MV-4-11 (cell line): ENCODE results near the gene KANTR.
"Not testable (repeated sequence)": the region's sequence is repeated elsewhere in the genome, so short reads cannot be mapped to it uniquely, and the experiment has no call there.

ENCODE experiments used
- DNase-seq: peaks from one replicate; lab custom pipeline; 2025; lab: John Stamatoyannopoulos, UW

Gene KANTR

DNA sequence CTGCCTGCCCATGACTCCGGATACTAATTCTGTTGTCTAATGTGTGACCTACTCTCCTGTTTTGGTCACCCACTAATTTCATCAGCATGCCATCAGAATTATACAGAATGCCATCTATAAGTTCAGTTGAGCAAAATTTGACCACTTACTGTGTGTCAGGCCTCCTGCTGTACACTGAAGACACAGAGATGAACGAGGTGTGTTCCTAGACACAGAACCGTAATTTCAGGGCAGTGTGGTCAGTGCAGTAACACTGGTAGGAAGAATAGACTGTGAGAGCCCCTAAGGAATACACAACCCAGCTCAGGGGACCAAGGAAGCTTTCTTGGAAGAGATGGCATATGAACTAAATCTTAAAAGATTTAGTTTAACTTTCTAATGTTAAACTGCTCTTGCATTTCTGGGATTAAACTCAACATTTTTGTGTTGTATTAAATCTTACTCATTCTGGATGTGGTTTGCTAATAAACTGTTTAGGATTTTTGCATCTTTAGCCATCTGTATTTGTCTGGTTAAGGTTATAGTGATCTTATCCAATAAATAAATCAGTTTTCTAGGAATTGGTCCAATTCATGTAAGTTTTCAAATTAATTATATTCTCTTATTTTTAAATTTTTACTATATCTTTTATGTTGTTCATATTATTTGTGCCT, 34.3 kb downstream of the KANTR start:
- no peak for DNase-seq

- DNase-seq: no peak
Observed at GRCh38 chrX:53133400-53133799, 39.5 kb downstream of the KANTR start.

DNA sequence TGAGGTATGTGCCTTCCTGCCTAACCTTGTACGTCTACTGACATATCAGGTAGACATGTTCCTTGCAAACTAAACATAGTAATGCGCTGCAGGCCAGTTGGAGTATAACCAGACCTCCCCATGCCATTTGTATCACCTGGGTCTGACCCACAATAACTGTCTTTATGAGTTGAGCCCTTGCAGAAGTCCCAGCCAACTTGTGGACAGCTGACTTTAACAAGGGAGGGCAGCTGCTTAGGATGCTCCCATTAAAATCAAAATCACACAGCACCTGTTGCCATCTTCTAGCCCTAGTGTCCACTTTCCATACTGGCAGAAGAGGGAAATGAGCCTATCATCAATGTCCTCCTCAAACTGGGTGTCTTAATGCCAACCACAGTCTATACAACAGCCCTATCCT, 41.6 kb downstream of the KANTR start:
- DNase-seq: no peak

- DNase-seq: no peak
Observed at GRCh38 chrX:53153581-53153980, 59.6 kb downstream of the KANTR start.

DNA sequence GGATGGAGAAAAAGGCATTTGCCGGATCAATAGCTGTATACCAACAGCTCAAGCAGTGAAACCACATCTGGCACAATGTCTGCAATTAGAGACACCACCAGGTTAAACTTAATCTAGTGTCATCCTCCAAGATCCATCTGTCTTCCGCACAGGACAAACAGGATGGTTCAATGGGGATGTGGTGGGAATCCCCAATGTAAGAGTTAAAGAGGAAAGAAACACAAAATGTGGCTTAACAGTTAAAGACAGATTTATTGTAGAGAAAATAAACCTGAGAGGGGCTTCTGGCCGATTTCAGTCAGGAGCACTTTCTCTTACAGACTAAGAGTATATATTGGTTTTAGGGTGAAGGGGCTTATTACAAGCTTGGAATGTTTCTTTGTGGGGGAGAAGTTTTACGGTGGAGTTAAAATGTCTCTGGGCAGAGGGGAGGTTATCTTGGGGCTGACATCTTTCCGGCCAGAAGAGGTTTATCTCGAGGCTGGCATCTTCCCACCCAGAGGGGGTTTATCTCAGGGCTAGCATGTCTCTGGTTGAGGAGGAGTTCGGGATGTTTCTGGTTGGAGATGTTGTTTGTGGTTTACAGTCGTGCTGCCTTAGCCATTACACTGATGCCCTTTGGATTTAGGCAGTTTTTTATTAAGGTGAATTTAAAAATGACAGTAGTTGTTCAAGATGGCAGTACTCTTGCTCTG, 61.7 kb downstream of the KANTR start:
- no peak for DNase-seq

DNA sequence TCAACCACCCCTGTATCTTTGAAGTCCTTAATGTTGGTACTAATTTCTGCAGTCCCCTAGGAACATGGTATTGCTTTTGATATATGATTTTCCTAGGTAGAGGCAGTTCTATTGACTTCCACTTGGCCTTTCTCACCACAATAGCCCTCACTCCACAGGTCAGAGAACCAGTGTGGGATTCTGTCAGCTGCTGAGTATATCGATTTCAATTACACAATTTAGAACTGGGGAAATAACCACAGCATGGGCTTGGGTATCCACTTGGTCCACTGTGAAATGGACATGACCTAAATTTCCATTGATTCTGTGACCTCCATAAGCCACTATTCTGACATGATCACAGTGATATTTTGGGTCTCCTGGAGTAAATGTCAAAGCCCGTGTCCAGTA, 62.3 kb downstream of the KANTR start:
- no peak for DNase-seq

- no peak for DNase-seq
Observed at GRCh38 chrX:53159184-53159583, 65.2 kb downstream of the KANTR start.

DNA sequence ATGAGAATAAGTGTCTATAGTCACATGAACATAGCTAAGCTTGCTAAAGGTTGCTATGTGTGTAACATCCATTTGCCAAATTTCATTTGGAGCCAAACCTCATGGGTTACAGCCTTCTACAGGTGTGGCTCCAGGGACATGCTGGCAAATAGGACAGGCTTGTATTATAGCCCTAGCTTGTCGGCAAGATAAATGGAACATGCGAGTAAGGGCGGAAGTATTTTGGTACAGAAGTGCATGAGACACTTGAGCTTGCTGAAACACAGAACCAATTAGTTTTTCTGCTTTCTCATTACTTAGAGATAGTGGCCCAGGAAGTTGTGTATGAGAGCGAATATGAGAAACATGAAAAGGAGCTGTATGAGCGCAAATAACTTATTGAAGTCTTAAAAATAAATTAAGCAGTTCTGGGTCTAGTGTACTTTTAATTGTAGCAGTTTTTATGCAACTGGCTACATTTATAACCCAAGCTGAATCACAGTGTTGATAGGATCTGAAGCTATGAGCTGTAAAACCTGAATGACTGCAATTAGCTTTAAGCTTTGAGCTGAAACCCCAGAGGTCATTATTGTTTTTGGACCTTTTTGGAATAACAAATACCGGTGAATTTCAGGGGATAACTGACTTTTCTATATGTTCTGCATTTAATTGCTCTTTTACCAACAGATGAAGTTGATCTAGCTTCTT, 66.5 kb downstream of the KANTR start:
- no peak for DNase-seq

GRCh38 chrX:53163436-53163835, 69.5 kb downstream of the KANTR start:
- no peak for DNase-seq

DNA sequence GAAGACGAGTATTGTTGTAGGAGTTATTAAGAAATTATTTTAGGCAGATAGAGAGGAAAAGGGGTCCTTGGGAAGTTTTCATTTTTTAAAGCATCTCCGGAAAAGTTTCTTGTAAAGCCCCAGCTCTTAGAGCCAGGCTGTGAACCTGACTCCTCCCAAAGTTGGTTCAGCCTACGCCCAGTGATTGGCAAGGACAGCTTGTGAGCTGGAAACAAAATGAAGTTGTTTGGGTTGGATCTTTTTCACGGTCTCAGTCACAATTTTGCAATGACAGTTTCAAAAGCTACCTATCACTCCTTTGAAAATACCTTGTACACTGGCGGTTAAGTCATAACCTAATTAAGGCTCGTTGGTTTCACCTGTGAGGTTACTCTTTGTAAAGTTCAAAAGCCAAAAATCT, 70.6 kb downstream of the KANTR start:
- not testable (repeated sequence) for DNase-seq

DNA sequence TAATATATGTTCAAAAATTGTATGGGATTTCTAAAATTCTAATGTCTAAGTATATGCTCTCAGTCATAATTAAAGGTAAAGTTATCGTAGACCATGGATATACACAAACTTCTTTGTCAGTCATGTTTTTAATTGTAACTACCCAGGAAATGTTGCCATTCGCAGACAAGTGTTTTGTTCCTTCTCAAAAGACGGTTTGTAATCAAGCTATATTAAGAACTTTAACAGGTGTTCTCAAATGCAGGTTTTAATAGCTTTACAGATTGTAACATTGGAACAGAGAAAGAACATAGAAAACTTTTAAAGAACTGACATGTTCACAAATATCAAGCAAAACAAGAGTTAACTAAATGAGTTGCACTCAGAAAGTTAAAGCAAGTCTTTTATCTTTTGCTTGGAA, 72.2 kb downstream of the KANTR start:
- no peak for DNase-seq

DNA sequence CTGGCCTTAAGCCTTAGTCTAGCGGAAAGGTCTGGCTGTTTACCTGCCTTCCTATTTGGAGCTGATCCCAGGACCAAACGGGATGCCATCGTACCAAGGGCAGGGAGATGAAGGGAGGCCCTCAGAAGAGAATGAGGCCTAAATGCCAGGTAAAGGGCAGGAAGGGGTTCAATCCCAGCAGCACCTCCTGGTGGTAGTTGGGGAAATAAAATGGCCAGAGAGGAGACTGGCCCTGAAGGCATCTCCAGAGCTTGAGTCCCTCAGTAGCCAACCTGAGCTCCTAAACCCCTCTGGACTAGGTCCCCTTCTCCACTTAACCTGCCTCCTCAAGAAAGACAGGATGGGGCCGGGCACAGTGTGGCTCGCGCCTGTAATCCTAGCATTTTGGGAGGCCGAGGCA, 77.4 kb downstream of the KANTR start:
- DNase-seq: no peak
